HG03025 (cell line): ENCODE data around the gene PITX2.

Experiments used
- ATAC-seq: cut with Tn5 transposase; IDR thresholded peaks from one replicate; pipeline ENCODE4 v1.9.1; 2021; ENCODE audit warnings: mild to moderate bottlenecking, moderate library complexity; ENCODE audit not compliant: unreplicated experiment, low FRiP score

Gene PITX2

GRCh38 chr4:110622841-110623717 lies at the start of gene PITX2:
Gene PITX2, minus strand, starts transcription at chr4:110623077. Its CDS starts 617 bp downstream, at chr4:110622460.
- no peak for ATAC-seq

GRCh38 chr4:110671679-110672078 lies 48.8 kb upstream of the PITX2 start:
- ATAC-seq: no peak

- no peak for ATAC-seq
These were observed 46.8 kb upstream of the PITX2 start for GRCh38 chr4:110669663-110670062.

GRCh38 chr4:110668463-110669235 lies 45.8 kb upstream of the PITX2 start:
- ATAC-seq: no peak

GRCh38 chr4:110667670-110668069 lies 44.8 kb upstream of the PITX2 start:
- ATAC-seq: no peak

GRCh38 chr4:110666030-110666429 lies 43.2 kb upstream of the PITX2 start:
- no peak for ATAC-seq

- no peak for ATAC-seq
These were observed 41.0 kb upstream of the PITX2 start for GRCh38 chr4:110663738-110664444.

- no peak for ATAC-seq
These were observed 40.3 kb upstream of the PITX2 start for GRCh38 chr4:110663206-110663605.

- no peak for ATAC-seq
These were observed 37.9 kb upstream of the PITX2 start for GRCh38 chr4:110660755-110661154.

GRCh38 chr4:110654254-110654635 lies 31.4 kb upstream of the PITX2 start:
- no peak for ATAC-seq

GRCh38 chr4:110653321-110654253 lies 30.7 kb upstream of the PITX2 start:
- no peak for ATAC-seq

- no peak for ATAC-seq
These were observed 21.1 kb upstream of the PITX2 start for GRCh38 chr4:110644008-110644407.

GRCh38 chr4:110643096-110643495 lies 20.2 kb upstream of the PITX2 start:
- no peak for ATAC-seq

- no peak for ATAC-seq
These were observed 18.3 kb upstream of the PITX2 start for GRCh38 chr4:110641218-110641617.

GRCh38 chr4:110640576-110640975 lies 17.7 kb upstream of the PITX2 start:
- ATAC-seq: no peak

- no peak for ATAC-seq
These were observed 16.6 kb upstream of the PITX2 start for GRCh38 chr4:110639207-110640090.

GRCh38 chr4:110638089-110638746 lies 15.3 kb upstream of the PITX2 start:
- ATAC-seq: no peak

GRCh38 chr4:110637408-110638088 lies 14.7 kb upstream of the PITX2 start:
- no peak for ATAC-seq
